Liver (tissue), 9 donors: ENCODE results near the gene SLC25A13. TPM values are rescaled to one million over a fixed set of nuclear protein-coding genes. Genes with fewer than 3 reads are reported as not detected.

Experiments used
- DNase-seq: peaks from one replicate; pipeline ENCODE4 v3.0.0-alpha.2; 2017; ENCODE audit warnings: low spot score
- H3K27ac ChIP-seq, 2 donors: one replicate each; pipeline ENCODE4 v1.7.0; 2013; ENCODE audit warnings: inconsistent platforms in 2 of 2, low read length in 2 of 2, control low read depth in 1 of 2, low read depth in 1 of 2, mild to moderate bottlenecking in 1 of 2
- H3K27me3 ChIP-seq, 4 donors: one replicate each; pipeline versions ENCODE4 v1.6.1 to v1.7.0; 2013; ENCODE audit warnings: low read length in 3 of 4, inconsistent platforms in 1 of 4, mild to moderate bottlenecking in 1 of 4, moderate library complexity in 1 of 4; ENCODE audit not compliant: control insufficient read depth in 4 of 4, insufficient read depth in 4 of 4
- H3K36me3 ChIP-seq, 4 donors: one replicate each; pipeline versions ENCODE4 v1.6.1 to v1.7.0; 2013; ENCODE audit warnings: low read length in 3 of 4, mild to moderate bottlenecking in 3 of 4, low read depth in 1 of 4, moderate library complexity in 1 of 4; ENCODE audit not compliant: control insufficient read depth in 4 of 4, insufficient read depth in 3 of 4
- H3K4me1 ChIP-seq, 4 donors: one replicate each; pipeline versions ENCODE4 v1.6.1 to v1.7.0; 2013; ENCODE audit warnings: low read length in 3 of 4, mild to moderate bottlenecking in 3 of 4, moderate library complexity in 1 of 4; ENCODE audit not compliant: control insufficient read depth in 4 of 4, insufficient read depth in 4 of 4
- H3K4me3 ChIP-seq, 3 donors: one replicate each; pipeline versions ENCODE4 v1.6.1 to v1.7.0; 2013; ENCODE audit warnings: low read length in 3 of 3, control low read depth in 1 of 3, low read depth in 1 of 3, mild to moderate bottlenecking in 1 of 3
- H3K9ac ChIP-seq, 2 donors: one replicate each; pipeline ENCODE4 v1.7.0; 2013; ENCODE audit warnings: low read length in 2 of 2, mild to moderate bottlenecking in 2 of 2, moderate library complexity in 2 of 2, control low read depth in 1 of 2, low read depth in 1 of 2
- H3K9me3 ChIP-seq, 4 donors: one replicate each; pipeline versions ENCODE4 v1.6.1 to v1.7.0; 2013; ENCODE audit warnings: low read length in 3 of 4; ENCODE audit not compliant: control insufficient read depth in 4 of 4
- ATF3 ChIP-seq: IDR thresholded peaks from 2 replicates; pipeline ENCODE4 v1.6.1; 2016; ENCODE audit warnings: antibody characterized with exemption
- CTCF ChIP-seq: fragments of 150-350 bp; IDR thresholded peaks from 2 replicates; pipeline ENCODE4 v1.5.1; 2017; ENCODE audit warnings: improper control_type of control experiment, low read depth, low read length; ENCODE audit not compliant: missing input control
- EGR1 ChIP-seq, 2 donors: IDR thresholded peaks; 2 replicates each; pipeline ENCODE4 v1.6.1; 2016 to 2018; ENCODE audit warnings: antibody characterized with exemption in 2 of 2, low read depth in 2 of 2
- FOXA1 ChIP-seq: IDR thresholded peaks from 2 replicates; pipeline ENCODE4 v1.6.1; 2016; ENCODE audit warnings: antibody characterized with exemption
- FOXA2 ChIP-seq: IDR thresholded peaks from 2 replicates; pipeline ENCODE4 v1.6.1; 2016; ENCODE audit warnings: antibody characterized with exemption
- GABPA ChIP-seq, 2 donors: IDR thresholded peaks in 1 of 2; conservative IDR thresholded peaks in 1 of 2; 2 replicates each; pipeline ENCODE4 v1.6.1; 2016; ENCODE audit warnings: antibody characterized with exemption in 2 of 2, mild to moderate bottlenecking in 1 of 2, moderate library complexity in 1 of 2
- HNF4A ChIP-seq, 2 donors: conservative IDR thresholded peaks; 2 replicates each; pipeline ENCODE4 v1.6.1; 2016; ENCODE audit warnings: antibody characterized with exemption in 2 of 2, mild to moderate bottlenecking in 2 of 2
- HNF4G ChIP-seq: IDR thresholded peaks from 2 replicates; pipeline ENCODE4 v1.6.1; 2016; ENCODE audit warnings: antibody characterized with exemption
- JUND ChIP-seq, 2 donors: IDR thresholded peaks; 2 replicates each; pipeline ENCODE4 v1.6.1; 2016; ENCODE audit warnings: antibody characterized with exemption in 2 of 2
- MAX ChIP-seq: IDR thresholded peaks from 2 replicates; pipeline ENCODE4 v1.6.1; 2016; ENCODE audit warnings: antibody characterized with exemption
- NR2F2 ChIP-seq: IDR thresholded peaks from 2 replicates; pipeline ENCODE4 v1.6.1; 2016; ENCODE audit warnings: antibody characterized with exemption
- RAD21 ChIP-seq, 2 donors: IDR thresholded peaks; 2 replicates each; pipeline ENCODE4 v1.6.1; 2016; ENCODE audit warnings: antibody characterized with exemption in 2 of 2, mild to moderate bottlenecking in 2 of 2
- REST ChIP-seq: IDR thresholded peaks from 2 replicates; pipeline ENCODE4 v1.6.1; 2016; ENCODE audit warnings: antibody characterized with exemption, mild to moderate bottlenecking
- RXRA ChIP-seq, 2 donors: IDR thresholded peaks; 2 replicates each; pipeline ENCODE4 v1.6.1; 2017 to 2018; ENCODE audit warnings: antibody characterized with exemption in 2 of 2, mild to moderate bottlenecking in 1 of 2
- SP1 ChIP-seq: IDR thresholded peaks from 2 replicates; pipeline ENCODE4 v1.6.1; 2018; ENCODE audit warnings: antibody characterized with exemption, mild to moderate bottlenecking
- TAF1 ChIP-seq: conservative IDR thresholded peaks from 2 replicates; pipeline ENCODE4 v1.6.1; 2016; ENCODE audit warnings: antibody characterized with exemption, mild to moderate bottlenecking
- YY1 ChIP-seq: IDR thresholded peaks from 2 replicates; pipeline ENCODE4 v1.6.1; 2016; ENCODE audit warnings: antibody characterized with exemption, mild to moderate bottlenecking
- ZBTB33 ChIP-seq: IDR thresholded peaks from 2 replicates; pipeline ENCODE4 v1.6.1; 2016; ENCODE audit warnings: antibody characterized with exemption
- WGBS: extraction: QIAGEN DNeasy Blood & Tissue Kit; methylation state at CpG from one replicate; pipeline ENCODE4 v1.1.7; 2013; 5-methylcytosine and 5-hydroxymethylcytosine counted together
- polyA plus RNA-seq, 2 donors: library from polyadenylated mRNA; stranded (reverse) in 1 of 2; unstranded in 1 of 2; fragments of 200-250 nt in 1 of 2; fragments of >200 nt in 1 of 2; fragmentation: Nextera tagmentation in 1 of 2; extraction: Ambion mirVana in 1 of 2; gene quantifications; one replicate each; pipeline versions ENCODE4 v1.2.1 to v1.2.3, GENCODE V29; 2013 to 2015
- total RNA-seq, 2 donors: library from RNA; depleted of rRNA; stranded (reverse); fragments of >200 nt; gene quantifications; one replicate each; pipeline ENCODE4 v1.2.3, GENCODE V29; 2014
- donor health status: healthy.
- donor health status: healthy.
- donor health status: healthy.
- donor health status: healthy.
- donor health status: healthy.

The SLC25A13 gene
- total and polyA plus RNA-seq, 4 donors, result 45.6 to 116 (median 63.9) TPM

GRCh38 chr7:96316949-96317348, 4.9 kb downstream of the SLC25A13 start:
- 85% methylated on average over 8 of the region's 8 CpGs for WGBS
- DNase-seq, result no peak
- Histone ChIP-seq H3K27me3 (no peaks in the 10 kb centered on the region), H3K9me3 (no peaks in the 10 kb centered on the region), H3K36me3 (peaks cover 0 to 4% (median 1%) of the 10 kb centered on the region in 4 donors), H3K9ac (no peak overlapping the region), H3K27ac (no peak overlapping the region), H3K4me1 (peaks cover 9 to 76% (median 59%) of the 10 kb centered on the region in 4 donors), H3K4me3 (no peak overlapping the region)
- TF ChIP-seq ATF3 (no peak), JUND (IDR thresholded peaks at IDR 0.05) (no peak), SP1 (no peak), EGR1 (IDR thresholded peaks at IDR 0.05; ENCODE audit: low read depth in 2 of 2) (no peak), RXRA (IDR thresholded peaks at IDR 0.05) (no peak), YY1 (no peak), HNF4G (no peak), NR2F2 (no peak), CTCF (no peak), REST (no peak), GABPA (IDR thresholded peaks at IDR 0.05 in 1 of 2, conservative IDR thresholded peaks at IDR 0.05 in 1 of 2) (no peak), HNF4A (conservative IDR thresholded peaks at IDR 0.05) (no peak), FOXA1 (no peak), TAF1 (no peak), FOXA2 (no peak), RAD21 (IDR thresholded peaks at IDR 0.05) (no peak), MAX (no peak), ZBTB33 (no peak)
